ENCODE measurements around the gene TPRN.

DNA sequence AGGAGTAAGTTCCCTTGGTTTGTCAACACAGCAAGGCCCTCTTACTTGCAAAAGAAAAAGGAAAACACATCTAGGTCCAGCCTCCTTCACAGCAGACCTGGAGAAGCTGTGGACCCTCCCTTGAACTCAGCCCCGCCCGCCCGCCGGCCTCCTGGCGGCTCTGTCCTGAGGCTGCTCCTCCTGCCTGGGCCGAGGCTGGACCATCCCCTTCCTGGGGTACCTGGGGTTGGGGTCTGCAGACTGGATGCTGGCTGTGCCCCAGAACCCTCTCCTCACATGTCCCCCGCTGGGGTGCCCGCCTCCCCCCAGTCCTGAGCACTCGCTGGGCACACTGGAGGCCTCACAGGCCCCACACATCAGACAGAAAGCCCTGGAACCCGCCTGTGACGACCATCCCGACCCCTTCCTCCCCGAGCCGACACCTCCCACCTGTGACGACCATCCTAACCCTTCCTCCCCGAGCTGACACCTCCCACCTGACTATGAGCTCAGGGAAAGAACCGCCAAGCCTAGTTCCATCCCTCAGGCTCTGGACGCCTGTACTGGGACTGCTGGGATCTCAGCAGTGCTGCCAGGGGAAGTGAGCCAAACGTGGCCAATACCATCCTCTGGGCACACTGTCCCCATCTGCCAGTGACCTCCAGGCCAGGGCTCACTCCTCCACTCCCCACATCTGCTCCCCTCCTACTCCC, 21.5 kb downstream of the TPRN start:
- TF ChIP-seq, protein P1, sequence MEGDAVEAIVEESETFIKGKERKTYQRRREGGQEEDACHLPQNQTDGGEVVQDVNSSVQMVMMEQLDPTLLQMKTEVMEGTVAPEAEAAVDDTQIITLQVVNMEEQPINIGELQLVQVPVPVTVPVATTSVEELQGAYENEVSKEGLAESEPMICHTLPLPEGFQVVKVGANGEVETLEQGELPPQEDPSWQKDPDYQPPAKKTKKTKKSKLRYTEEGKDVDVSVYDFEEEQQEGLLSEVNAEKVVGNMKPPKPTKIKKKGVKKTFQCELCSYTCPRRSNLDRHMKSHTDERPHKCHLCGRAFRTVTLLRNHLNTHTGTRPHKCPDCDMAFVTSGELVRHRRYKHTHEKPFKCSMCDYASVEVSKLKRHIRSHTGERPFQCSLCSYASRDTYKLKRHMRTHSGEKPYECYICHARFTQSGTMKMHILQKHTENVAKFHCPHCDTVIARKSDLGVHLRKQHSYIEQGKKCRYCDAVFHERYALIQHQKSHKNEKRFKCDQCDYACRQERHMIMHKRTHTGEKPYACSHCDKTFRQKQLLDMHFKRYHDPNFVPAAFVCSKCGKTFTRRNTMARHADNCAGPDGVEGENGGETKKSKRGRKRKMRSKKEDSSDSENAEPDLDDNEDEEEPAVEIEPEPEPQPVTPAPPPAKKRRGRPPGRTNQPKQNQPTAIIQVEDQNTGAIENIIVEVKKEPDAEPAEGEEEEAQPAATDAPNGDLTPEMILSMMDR (IDR thresholded peaks at IDR 0.05; ENCODE audit: poor library complexity, severe bottlenecking) = no peak
- TF ChIP-seq EZH2 (IDR thresholded peaks at IDR 0.05; ENCODE audit: borderline replicate concordance, insufficient read depth, low read length, poor library complexity, severe bottlenecking) = no peak
- no peak for TF ChIP-seq RAD21 (conservative IDR thresholded peaks at IDR 0.05)
- TF ChIP-seq TAF1 (IDR thresholded peaks at IDR 0.05; ENCODE audit: low read depth) = no peak
- TF ChIP-seq POLR2AphosphoS5 (IDR thresholded peaks at IDR 0.05) = no peak
- TF ChIP-seq, protein P2, sequence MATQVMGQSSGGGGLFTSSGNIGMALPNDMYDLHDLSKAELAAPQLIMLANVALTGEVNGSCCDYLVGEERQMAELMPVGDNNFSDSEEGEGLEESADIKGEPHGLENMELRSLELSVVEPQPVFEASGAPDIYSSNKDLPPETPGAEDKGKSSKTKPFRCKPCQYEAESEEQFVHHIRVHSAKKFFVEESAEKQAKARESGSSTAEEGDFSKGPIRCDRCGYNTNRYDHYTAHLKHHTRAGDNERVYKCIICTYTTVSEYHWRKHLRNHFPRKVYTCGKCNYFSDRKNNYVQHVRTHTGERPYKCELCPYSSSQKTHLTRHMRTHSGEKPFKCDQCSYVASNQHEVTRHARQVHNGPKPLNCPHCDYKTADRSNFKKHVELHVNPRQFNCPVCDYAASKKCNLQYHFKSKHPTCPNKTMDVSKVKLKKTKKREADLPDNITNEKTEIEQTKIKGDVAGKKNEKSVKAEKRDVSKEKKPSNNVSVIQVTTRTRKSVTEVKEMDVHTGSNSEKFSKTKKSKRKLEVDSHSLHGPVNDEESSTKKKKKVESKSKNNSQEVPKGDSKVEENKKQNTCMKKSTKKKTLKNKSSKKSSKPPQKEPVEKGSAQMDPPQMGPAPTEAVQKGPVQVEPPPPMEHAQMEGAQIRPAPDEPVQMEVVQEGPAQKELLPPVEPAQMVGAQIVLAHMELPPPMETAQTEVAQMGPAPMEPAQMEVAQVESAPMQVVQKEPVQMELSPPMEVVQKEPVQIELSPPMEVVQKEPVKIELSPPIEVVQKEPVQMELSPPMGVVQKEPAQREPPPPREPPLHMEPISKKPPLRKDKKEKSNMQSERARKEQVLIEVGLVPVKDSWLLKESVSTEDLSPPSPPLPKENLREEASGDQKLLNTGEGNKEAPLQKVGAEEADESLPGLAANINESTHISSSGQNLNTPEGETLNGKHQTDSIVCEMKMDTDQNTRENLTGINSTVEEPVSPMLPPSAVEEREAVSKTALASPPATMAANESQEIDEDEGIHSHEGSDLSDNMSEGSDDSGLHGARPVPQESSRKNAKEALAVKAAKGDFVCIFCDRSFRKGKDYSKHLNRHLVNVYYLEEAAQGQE (IDR thresholded peaks at IDR 0.05; ENCODE audit: borderline replicate concordance) = no peak
